Peyer's patch (tissue), 4 donors: ENCODE data around the gene LDAF1.

Experiments used
- POLR2A ChIP-seq, 2 donors: fragments of 450-650 bp; IDR thresholded peaks; one replicate each; pipeline ENCODE4 v1.5.1; 2017; ENCODE audit warnings: antibody characterized with exemption in 2 of 2, mild to moderate bottlenecking in 2 of 2, moderate library complexity in 2 of 2
- TF ChIP-seq, protein P1 (sequence below), 6 experiments: fragments of 450-650 bp in 4 of 6; fragments of 200-600 bp in 2 of 6; sonication (generic) in 1 of 6; IDR thresholded peaks; one replicate each; pipeline ENCODE4 v1.5.1; 2017 to 2019; ENCODE audit warnings: antibody characterized with exemption in 6 of 6, mild to moderate bottlenecking in 3 of 6, moderate library complexity in 1 of 6

DNA sequence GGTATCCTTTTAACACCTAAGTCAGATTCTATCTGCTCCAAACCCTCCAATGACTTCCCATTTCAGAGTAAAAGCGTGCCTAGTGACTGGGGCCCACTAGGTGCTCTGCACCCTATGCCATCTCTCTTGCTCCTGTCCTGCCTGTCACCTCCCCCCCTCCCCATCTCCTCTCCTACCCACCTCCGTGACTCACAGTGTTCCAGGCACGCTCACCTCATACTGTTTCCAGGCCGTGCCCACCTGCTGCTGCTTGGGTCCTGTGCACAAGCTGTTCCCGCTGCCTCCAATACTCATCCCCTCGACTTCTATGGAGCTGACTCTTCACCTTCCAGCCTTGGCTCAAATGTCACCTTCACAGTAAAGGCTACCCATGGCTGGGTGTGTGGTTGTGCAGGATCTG is 29.5 kb upstream of the LDAF1 start:
- TF ChIP-seq, protein P1, sequence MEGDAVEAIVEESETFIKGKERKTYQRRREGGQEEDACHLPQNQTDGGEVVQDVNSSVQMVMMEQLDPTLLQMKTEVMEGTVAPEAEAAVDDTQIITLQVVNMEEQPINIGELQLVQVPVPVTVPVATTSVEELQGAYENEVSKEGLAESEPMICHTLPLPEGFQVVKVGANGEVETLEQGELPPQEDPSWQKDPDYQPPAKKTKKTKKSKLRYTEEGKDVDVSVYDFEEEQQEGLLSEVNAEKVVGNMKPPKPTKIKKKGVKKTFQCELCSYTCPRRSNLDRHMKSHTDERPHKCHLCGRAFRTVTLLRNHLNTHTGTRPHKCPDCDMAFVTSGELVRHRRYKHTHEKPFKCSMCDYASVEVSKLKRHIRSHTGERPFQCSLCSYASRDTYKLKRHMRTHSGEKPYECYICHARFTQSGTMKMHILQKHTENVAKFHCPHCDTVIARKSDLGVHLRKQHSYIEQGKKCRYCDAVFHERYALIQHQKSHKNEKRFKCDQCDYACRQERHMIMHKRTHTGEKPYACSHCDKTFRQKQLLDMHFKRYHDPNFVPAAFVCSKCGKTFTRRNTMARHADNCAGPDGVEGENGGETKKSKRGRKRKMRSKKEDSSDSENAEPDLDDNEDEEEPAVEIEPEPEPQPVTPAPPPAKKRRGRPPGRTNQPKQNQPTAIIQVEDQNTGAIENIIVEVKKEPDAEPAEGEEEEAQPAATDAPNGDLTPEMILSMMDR (IDR thresholded peaks at IDR 0.05) = no peak
- TF ChIP-seq POLR2A (IDR thresholded peaks at IDR 0.05) = no peak
